SKM-1 treated with dmso at 0.1 percent for 144 hours (cell line): ENCODE data around the gene ROCK2.

Experiments used
- DNase-seq: peaks from one replicate; lab custom pipeline; 2025; ENCODE audit not compliant: unreplicated experiment; lab: John Stamatoyannopoulos, UW

The ROCK2 gene

DNA sequence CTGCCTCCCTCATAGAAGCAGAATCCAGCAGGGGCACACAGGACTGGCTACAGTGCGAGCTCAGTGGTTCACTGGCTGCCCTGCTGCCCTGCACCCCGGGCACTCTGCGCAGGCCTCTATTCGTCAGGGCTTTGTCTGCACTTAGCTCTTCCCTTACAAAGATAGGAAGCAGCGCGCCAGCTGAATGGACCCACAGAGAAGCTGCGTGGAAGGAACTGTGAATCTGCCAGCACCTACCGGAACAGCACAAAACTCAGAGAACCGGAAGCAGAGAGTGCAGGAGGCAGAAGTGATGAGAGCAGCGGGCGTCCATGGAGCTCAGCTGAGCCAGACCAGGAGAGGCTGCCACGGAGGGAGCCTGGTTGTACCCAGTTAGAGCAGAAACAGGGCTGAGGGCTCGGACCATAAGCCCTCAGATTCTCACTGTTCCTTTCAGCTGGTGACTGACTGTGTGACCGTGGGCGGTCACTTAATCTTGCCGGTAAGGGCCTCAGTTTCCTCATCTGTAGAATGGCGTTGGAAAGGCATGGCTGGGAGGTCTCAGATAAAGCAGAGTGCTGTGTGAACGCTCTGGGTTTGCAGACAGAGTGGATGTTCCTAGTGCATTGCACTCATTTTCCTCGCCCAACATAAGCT, 212.3 kb downstream of the ROCK2 start:
- DNase-seq: no peak

DNA sequence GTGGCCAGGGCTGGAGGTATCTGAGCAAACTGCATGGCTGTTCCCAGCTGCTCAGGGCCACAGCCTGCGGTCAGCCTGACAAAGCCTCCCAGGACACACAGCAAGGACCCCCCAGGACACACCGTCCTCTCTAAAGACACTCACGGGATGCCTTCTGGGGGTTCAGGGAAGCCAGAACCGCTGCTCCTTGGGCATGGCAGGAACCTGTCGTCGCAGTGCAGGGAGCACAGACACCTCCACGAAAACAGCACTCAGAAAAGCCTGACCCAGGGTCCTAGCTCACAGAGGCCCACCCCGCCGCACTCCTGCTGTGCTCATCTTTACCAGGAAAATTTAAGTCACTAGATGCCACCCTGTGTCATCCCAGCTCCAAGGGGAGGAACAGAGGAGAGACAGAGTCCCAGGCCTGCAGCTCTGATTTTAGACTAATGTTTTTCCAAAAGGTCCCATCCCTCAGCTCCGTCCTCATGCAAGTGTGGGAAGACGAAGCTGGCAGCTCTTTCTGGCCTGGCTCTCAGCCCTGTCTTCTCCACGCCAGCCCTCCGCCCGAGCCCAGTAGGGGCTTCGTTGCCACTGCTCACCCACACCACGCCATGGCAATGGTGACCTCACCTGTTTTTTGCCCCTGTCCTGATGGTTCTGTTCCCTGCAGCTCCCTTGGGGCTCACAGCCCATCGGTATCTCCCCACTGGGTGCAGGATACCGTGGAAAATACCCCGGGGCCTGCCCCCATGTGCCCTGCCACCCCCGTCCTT, 213.1 kb downstream of the ROCK2 start:
- DNase-seq: no peak
